NCI-H128 (cell line): ENCODE measurements around the gene CCDC146.
"Not testable (repeated sequence)": the region's sequence is repeated elsewhere in the genome, so short reads cannot be mapped to it uniquely, and the experiment has no call there.

Experiments
- DNase-seq: peaks from one replicate; lab custom pipeline; 2025; ENCODE audit not compliant: unreplicated experiment; lab: John Stamatoyannopoulos, UW

The CCDC146 gene

GRCh38 chr7:77138668-77139067 lies 16.3 kb downstream of the CCDC146 start:
- DNase-seq: not testable (repeated sequence)

GRCh38 chr7:77140291-77140690 lies 17.9 kb downstream of the CCDC146 start:
- not testable (repeated sequence) for DNase-seq

GRCh38 chr7:77152232-77152631 lies 29.8 kb downstream of the CCDC146 start:
- DNase-seq: not testable (repeated sequence)

- DNase-seq: not testable (repeated sequence)
Observed at GRCh38 chr7:77154917-77155464, 32.6 kb downstream of the CCDC146 start.

GRCh38 chr7:77155601-77156377 lies 33.4 kb downstream of the CCDC146 start:
- DNase-seq: not testable (repeated sequence)

- DNase-seq: not testable (repeated sequence)
Observed at GRCh38 chr7:77157034-77157433, 34.6 kb downstream of the CCDC146 start.

- no peak for DNase-seq
Observed at GRCh38 chr7:77157446-77157845, 35.0 kb downstream of the CCDC146 start.

- DNase-seq: not testable (repeated sequence)
Observed at GRCh38 chr7:77171073-77171472, 48.7 kb downstream of the CCDC146 start.

- DNase-seq: not testable (repeated sequence)
Observed at GRCh38 chr7:77172437-77173172, 50.2 kb downstream of the CCDC146 start.

GRCh38 chr7:77174418-77174817 lies 52.0 kb downstream of the CCDC146 start:
- not testable (repeated sequence) for DNase-seq

- DNase-seq: not testable (repeated sequence)
Observed at GRCh38 chr7:77175274-77175800, 52.9 kb downstream of the CCDC146 start.

- DNase-seq: not testable (repeated sequence)
Observed at GRCh38 chr7:77177321-77177904, 55.0 kb downstream of the CCDC146 start.

GRCh38 chr7:77178024-77178423 lies 55.6 kb downstream of the CCDC146 start:
- DNase-seq: not testable (repeated sequence)

GRCh38 chr7:77181015-77181595 lies 58.7 kb downstream of the CCDC146 start:
- DNase-seq: no peak

GRCh38 chr7:77181734-77182133 lies 59.3 kb downstream of the CCDC146 start:
- no peak for DNase-seq

GRCh38 chr7:77182261-77182660 lies 59.8 kb downstream of the CCDC146 start:
- no peak for DNase-seq

GRCh38 chr7:77184463-77184862 lies 62.0 kb downstream of the CCDC146 start:
- no peak for DNase-seq

- no peak for DNase-seq
Observed at GRCh38 chr7:77184990-77185389, 62.6 kb downstream of the CCDC146 start.

GRCh38 chr7:77185866-77186265 lies 63.5 kb downstream of the CCDC146 start:
- DNase-seq: no peak

GRCh38 chr7:77188731-77189437 lies 66.5 kb downstream of the CCDC146 start:
- DNase-seq: no peak
